CD8-positive, alpha-beta memory T cell (primary cell): Measurements from ENCODE around the gene TUBGCP5. TPM values are rescaled to one million over a fixed set of nuclear protein-coding genes. Genes with fewer than 3 reads are reported as not detected.
"Not testable (repeated sequence)": the region's sequence is repeated elsewhere in the genome, so short reads cannot be mapped to it uniquely, and the experiment has no call there.

Experiments used
- CTCF ChIA-PET: fragments of 350-600 bp; sonication (Branson Sonifier 250); formaldehyde crosslinking; loops from one replicate; lab custom pipeline; 2021; ENCODE audit warnings: antibody characterized with exemption; lab: Charles Lee
- POLR2A ChIA-PET: fragments of 350-600 bp; sonication (Branson Sonifier 250); formaldehyde crosslinking; loops from one replicate; lab custom pipeline; 2021; ENCODE audit warnings: antibody characterized with exemption; lab: Charles Lee
- DNase-seq, 5 donors: peaks; one replicate each; pipeline versions ENCODE4 v3.0.0 to v3.0.0-alpha.2; 2020 to 2022; ENCODE audit warnings: mixed read lengths in 1 of 5
- H3K27ac ChIP-seq: one replicate; pipeline ENCODE4 v1.7.0; 2013; ENCODE audit warnings: low read depth, mild to moderate bottlenecking, low read length, moderate library complexity
- H3K27me3 ChIP-seq: 2 replicates; pipeline ENCODE4 v1.7.0; 2013; ENCODE audit warnings: low read length, mild to moderate bottlenecking; ENCODE audit not compliant: insufficient read depth, poor library complexity, severe bottlenecking
- H3K36me3 ChIP-seq: 2 replicates; pipeline ENCODE4 v1.7.0; 2013; ENCODE audit warnings: mild to moderate bottlenecking, low read length, moderate library complexity; ENCODE audit not compliant: insufficient read depth
- H3K4me1 ChIP-seq: 2 replicates; pipeline ENCODE4 v1.7.0; 2013; ENCODE audit warnings: mild to moderate bottlenecking, low read length, moderate library complexity; ENCODE audit not compliant: insufficient read depth
- H3K4me3 ChIP-seq: 2 replicates; pipeline ENCODE4 v1.7.0; 2013; ENCODE audit warnings: mild to moderate bottlenecking, low read length
- H3K9me3 ChIP-seq: 2 replicates; pipeline ENCODE4 v1.7.0; 2013; ENCODE audit warnings: mild to moderate bottlenecking, low read length
- H3K27ac Mint-ChIP-seq, 8 donors: one replicate each; pipeline ENCODE4 v1.8.0; 2020 to 2021; ENCODE audit warnings: mixed read lengths in 8 of 8, mild to moderate bottlenecking in 6 of 8, inconsistent platforms in 3 of 8, moderate library complexity in 3 of 8
- H3K27me3 Mint-ChIP-seq, 2 donors: one replicate each; pipeline ENCODE4 v1.8.0; 2020 to 2021; ENCODE audit warnings: mixed read lengths in 2 of 2, mild to moderate bottlenecking in 1 of 2, moderate library complexity in 1 of 2
- H3K36me3 Mint-ChIP-seq, 3 donors: one replicate each; pipeline ENCODE4 v1.8.0; 2020 to 2021; ENCODE audit warnings: mixed read lengths in 3 of 3, inconsistent platforms in 1 of 3, mild to moderate bottlenecking in 1 of 3
- H3K4me1 Mint-ChIP-seq, 3 donors: one replicate each; pipeline ENCODE4 v1.8.0; 2020 to 2021; ENCODE audit warnings: mixed read lengths in 3 of 3, inconsistent platforms in 1 of 3, mild to moderate bottlenecking in 1 of 3
- H3K4me3 Mint-ChIP-seq, 7 donors: one replicate each; pipeline ENCODE4 v1.8.0; 2020 to 2021; ENCODE audit warnings: mixed read lengths in 7 of 7, mild to moderate bottlenecking in 6 of 7, moderate library complexity in 4 of 7, inconsistent platforms in 2 of 7
- H3K9me3 Mint-ChIP-seq, 5 donors: one replicate each; pipeline ENCODE4 v1.8.0; 2020 to 2022; ENCODE audit warnings: mixed read lengths in 5 of 5, mild to moderate bottlenecking in 3 of 5, moderate library complexity in 2 of 5, inconsistent platforms in 1 of 5
- polyA plus RNA-seq: library from polyadenylated mRNA; unstranded; fragments of 300-500 nt; fragmentation: Illumina TruSeq; gene quantifications from one replicate; pipeline ENCODE4 v1.2.3, GENCODE V29; 2021
- total RNA-seq, 2 experiments: library from RNA; stranded (reverse); gene quantifications; one replicate each; pipeline ENCODE4 v1.2.3, GENCODE V29; 2021

TUBGCP5 gene
- total and polyA plus RNA-seq, 3 experiments from 2014 or later: 4.4 to 20.0 (median 17.2) TPM

DNA sequence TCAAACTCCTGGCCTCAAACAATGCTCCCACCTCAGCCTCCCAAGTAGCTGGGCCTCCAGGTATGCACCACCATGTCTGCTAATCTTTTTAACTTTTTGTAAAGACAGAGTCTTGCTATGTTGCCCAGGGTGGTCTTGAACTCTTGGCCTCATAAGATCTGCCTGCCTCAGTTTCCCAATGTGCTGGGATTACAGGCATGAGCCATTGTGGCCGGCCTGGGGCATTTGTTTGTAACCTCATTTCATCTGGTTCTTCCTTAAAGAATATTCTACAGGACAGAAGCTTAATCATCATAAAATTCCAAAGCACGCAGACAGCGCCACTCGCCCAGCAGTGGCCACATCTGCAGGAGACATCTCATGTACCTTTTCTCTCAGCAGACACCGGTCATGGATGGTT, 35.6 kb downstream of the TUBGCP5 start:
- Mint-ChIP-seq H3K27ac (peak overlapping the region in 1 of 8 donors; percentile 33), H3K36me3 (peaks cover 0 to 81% (median 35%) of the 10 kb centered on the region in 3 donors), H3K27me3 (no peaks in the 10 kb centered on the region), H3K4me3 (no peak overlapping the region), H3K4me1 (no peaks in the 10 kb centered on the region), H3K9me3 (no peaks in the 10 kb centered on the region)
- Histone ChIP-seq H3K27ac (no peak overlapping the region), H3K4me1 (no peaks in the 10 kb centered on the region), H3K27me3 (no peaks in the 10 kb centered on the region), H3K4me3 (no peak overlapping the region), H3K9me3 (no peaks in the 10 kb centered on the region), H3K36me3 (peaks cover 34% of the 10 kb centered on the region)
- ChIA-PET CTCF (no interaction called here), POLR2A (no interaction called here)
- no peak for DNase-seq

GRCh38 chr15:23002920-23003319, 36.4 kb downstream of the TUBGCP5 start:
- CTCF ChIA-PET: no interaction called here
- H3K4me3 ChIP-seq: no peak overlapping the region
- Mint-ChIP-seq H3K4me1 (no peaks in the 10 kb centered on the region), H3K36me3 (peaks cover 0 to 80% (median 35%) of the 10 kb centered on the region in 3 donors), H3K9me3 (no peaks in the 10 kb centered on the region), H3K27ac (no peak overlapping the region), H3K27me3 (no peaks in the 10 kb centered on the region), H3K4me3 (no peak overlapping the region)
- no peaks in the 10 kb centered on the region for H3K4me1 ChIP-seq
- no peaks in the 10 kb centered on the region for H3K9me3 ChIP-seq
- no peak overlapping the region for H3K27ac ChIP-seq
- H3K36me3 ChIP-seq: peaks cover 30% of the 10 kb centered on the region
- POLR2A ChIA-PET: no interaction called here
- no peak for DNase-seq
- no peaks in the 10 kb centered on the region for H3K27me3 ChIP-seq

- Histone ChIP-seq H3K27ac (no peak overlapping the region), H3K27me3 (no peaks in the 10 kb centered on the region), H3K9me3 (no peaks in the 10 kb centered on the region), H3K4me3 (no peak overlapping the region), H3K4me1 (no peaks in the 10 kb centered on the region), H3K36me3 (no peaks in the 10 kb centered on the region)
- no peaks in the 10 kb centered on the region for H3K27me3 Mint-ChIP-seq
- ChIA-PET CTCF (no interaction called here), POLR2A (no interaction called here)
- no peak for DNase-seq
- H3K27ac Mint-ChIP-seq: no peak overlapping the region
- no peaks in the 10 kb centered on the region for H3K9me3 Mint-ChIP-seq
- no peak overlapping the region for H3K4me3 Mint-ChIP-seq
- no peaks in the 10 kb centered on the region for H3K4me1 Mint-ChIP-seq
- H3K36me3 Mint-ChIP-seq: peaks cover 5 to 56% (median 16%) of the 10 kb centered on the region in 3 donors
Observed at GRCh38 chr15:22995795-22996194, 43.6 kb downstream of the TUBGCP5 start.

GRCh38 chr15:22992024-22992326, 47.4 kb downstream of the TUBGCP5 start:
- H3K27me3 ChIP-seq: no peaks in the 10 kb centered on the region
- Mint-ChIP-seq H3K27me3 (no peaks in the 10 kb centered on the region), H3K9me3 (no peaks in the 10 kb centered on the region), H3K36me3 (peaks cover 5 to 33% (median 11%) of the 10 kb centered on the region in 3 donors), H3K4me1 (no peaks in the 10 kb centered on the region), H3K4me3 (no peak overlapping the region), H3K27ac (peak overlapping the region in 1 of 8 donors; percentile 63)
- no peaks in the 10 kb centered on the region for H3K4me1 ChIP-seq
- CTCF ChIA-PET: no interaction called here
- H3K27ac ChIP-seq: no peak overlapping the region
- H3K9me3 ChIP-seq: no peaks in the 10 kb centered on the region
- no peak overlapping the region for H3K4me3 ChIP-seq
- POLR2A ChIA-PET: no interaction called here
- no peak for DNase-seq
- H3K36me3 ChIP-seq: no peaks in the 10 kb centered on the region

- Histone ChIP-seq H3K9me3 (no peaks in the 10 kb centered on the region), H3K27me3 (no peaks in the 10 kb centered on the region), H3K36me3 (no peaks in the 10 kb centered on the region), H3K4me1 (no peaks in the 10 kb centered on the region), H3K4me3 (no peak overlapping the region), H3K27ac (no peak overlapping the region)
- H3K9me3 Mint-ChIP-seq: no peaks in the 10 kb centered on the region
- H3K4me3 Mint-ChIP-seq: no peak overlapping the region
- no peak for DNase-seq
- CTCF ChIA-PET: no interaction called here
- H3K27me3 Mint-ChIP-seq: no peaks in the 10 kb centered on the region
- H3K4me1 Mint-ChIP-seq: no peaks in the 10 kb centered on the region
- H3K27ac Mint-ChIP-seq: peak overlapping the region in 1 of 8 donors; percentile 86
- POLR2A ChIA-PET: no interaction called here
- H3K36me3 Mint-ChIP-seq: peaks cover 5 to 16% (median 8%) of the 10 kb centered on the region in 3 donors
Observed at GRCh38 chr15:22989576-22990477, 49.5 kb downstream of the TUBGCP5 start.

DNA sequence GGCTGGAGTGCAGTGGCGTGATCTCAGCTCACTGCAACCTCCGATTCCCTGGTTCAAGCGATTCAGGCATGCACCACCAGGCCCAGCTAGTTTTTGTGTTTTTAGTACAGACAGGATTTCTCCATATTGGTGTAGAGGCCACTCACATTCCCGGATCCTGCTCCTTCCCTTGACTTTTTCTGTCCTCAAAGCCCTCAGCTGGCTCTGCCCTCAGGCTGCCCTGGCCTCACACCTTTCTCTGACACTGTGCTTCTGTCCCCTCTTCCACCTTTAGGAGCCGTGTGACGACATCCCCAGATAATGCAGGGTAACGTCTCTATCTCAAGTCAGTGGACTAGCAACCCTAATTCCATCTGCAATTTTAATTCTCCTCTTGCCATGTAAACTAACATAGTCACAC, 50.6 kb downstream of the TUBGCP5 start:
- Histone ChIP-seq H3K27ac (no peak overlapping the region), H3K27me3 (no peaks in the 10 kb centered on the region), H3K4me1 (no peaks in the 10 kb centered on the region), H3K9me3 (no peaks in the 10 kb centered on the region), H3K4me3 (no peak overlapping the region), H3K36me3 (no peaks in the 10 kb centered on the region)
- Mint-ChIP-seq H3K27me3 (no peaks in the 10 kb centered on the region), H3K4me3 (no peak overlapping the region), H3K4me1 (no peaks in the 10 kb centered on the region), H3K9me3 (no peaks in the 10 kb centered on the region), H3K36me3 (peaks cover 0 to 6% (median 5%) of the 10 kb centered on the region in 3 donors), H3K27ac (no peak overlapping the region)
- DNase-seq: no peak
- ChIA-PET CTCF (no interaction called here), POLR2A (no interaction called here)

GRCh38 chr15:22981931-22982330, 57.4 kb downstream of the TUBGCP5 start:
- H3K9me3 ChIP-seq, H3K4me3 ChIP-seq, POLR2A ChIA-PET, H3K4me1 ChIP-seq, H3K36me3 ChIP-seq, H3K36me3 Mint-ChIP-seq, H3K9me3 Mint-ChIP-seq, H3K27ac Mint-ChIP-seq, CTCF ChIA-PET, DNase-seq, H3K27ac ChIP-seq, H3K27me3 ChIP-seq: not testable (repeated sequence)
- Mint-ChIP-seq H3K4me1 (peaks cover 14 to 16% (median 14%) of the 10 kb centered on the region in 3 donors), H3K27me3 (peaks cover 9 to 19% of the 10 kb centered on the region in 2 donors), H3K4me3 (peak overlapping the region in 2 of 7 donors; percentile 48 to 82)

GRCh38 chr15:22981051-22981840, 58.1 kb downstream of the TUBGCP5 start:
- no peaks in the 10 kb centered on the region for H3K9me3 Mint-ChIP-seq
- H3K4me3 Mint-ChIP-seq: peak overlapping the region; percentile 74 to 87 (median 79)
- ChIA-PET CTCF (interaction anchor here (1.0 kb wide), 1 partner anchor 58 kb away, joined by 3 read pairs; the partner anchor contains the start of gene TUBGCP5), POLR2A (interaction anchor here (0.6 kb wide), 1 partner anchor 183 kb away, joined by 3 read pairs; no protein-coding TSS in a partner anchor)
- H3K9me3 ChIP-seq: no peaks in the 10 kb centered on the region
- H3K27ac Mint-ChIP-seq: peak overlapping the region in 1 of 8 donors; percentile 29
- H3K4me3 ChIP-seq: no peak overlapping the region
- no peak for DNase-seq
- no peaks in the 10 kb centered on the region for H3K4me1 ChIP-seq
- H3K27me3 ChIP-seq: no peaks in the 10 kb centered on the region
- H3K27ac ChIP-seq: no peak overlapping the region
- no peaks in the 10 kb centered on the region for H3K36me3 Mint-ChIP-seq
- H3K27me3 Mint-ChIP-seq: peaks cover 9 to 25% of the 10 kb centered on the region in 2 donors
- H3K36me3 ChIP-seq: no peaks in the 10 kb centered on the region
- H3K4me1 Mint-ChIP-seq: peaks cover 14 to 16% (median 14%) of the 10 kb centered on the region in 3 donors
